PFSK-1 (cell line): ENCODE results near the gene VTCN1. TPM values are rescaled to one million over a fixed set of nuclear protein-coding genes. Genes with fewer than 3 reads are reported as not detected.

Source experiments
- FOXP2 ChIP-seq: optimal IDR thresholded peaks from 2 replicates; pipeline ENCODE3; 2011; ENCODE audit warnings: borderline replicate concordance, control low read depth, inconsistent platforms; ENCODE audit not compliant: insufficient read depth; ENCODE audit errors: extremely low read length, extremely low read depth
- POLR2AphosphoS5 ChIP-seq: IDR thresholded peaks from 2 replicates; pipeline ENCODE4 v1.6.1; 2012; ENCODE audit warnings: low read depth, mild to moderate bottlenecking, control low read depth, low read length, moderate library complexity
- SIN3A ChIP-seq: IDR thresholded peaks from 2 replicates; pipeline ENCODE4 v1.6.1; 2012; ENCODE audit warnings: mild to moderate bottlenecking, low read length, moderate library complexity, borderline replicate concordance; ENCODE audit not compliant: insufficient read depth
- TAF1 ChIP-seq: IDR thresholded peaks from 2 replicates; pipeline ENCODE4 v1.6.1; 2012; ENCODE audit warnings: low read length, control low read depth, borderline replicate concordance; ENCODE audit not compliant: insufficient read depth
- polyA plus RNA-seq: library from polyadenylated mRNA; unstranded; fragments of >200 nt; gene quantifications from one replicate; pipeline ENCODE4 v1.2.1, GENCODE V29; 2012; ENCODE audit warnings: low read depth, missing spikeins; ENCODE audit not compliant: insufficient read length
- TF ChIP-seq, protein P1 (sequence below), 2 experiments: IDR thresholded peaks; 2 replicates each; pipeline versions ENCODE4 v1.6.1 to v1.8.0; 2011 to 2012; ENCODE audit warnings: low read depth in 2 of 2, low read length in 2 of 2, control low read depth in 1 of 2, inconsistent platforms in 1 of 2, mild to moderate bottlenecking in 1 of 2, moderate library complexity in 1 of 2; ENCODE audit not compliant: insufficient read depth in 1 of 2

Gene VTCN1, protein sequence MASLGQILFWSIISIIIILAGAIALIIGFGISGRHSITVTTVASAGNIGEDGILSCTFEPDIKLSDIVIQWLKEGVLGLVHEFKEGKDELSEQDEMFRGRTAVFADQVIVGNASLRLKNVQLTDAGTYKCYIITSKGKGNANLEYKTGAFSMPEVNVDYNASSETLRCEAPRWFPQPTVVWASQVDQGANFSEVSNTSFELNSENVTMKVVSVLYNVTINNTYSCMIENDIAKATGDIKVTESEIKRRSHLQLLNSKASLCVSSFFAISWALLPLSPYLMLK
- polyA plus RNA-seq: not detected

DNA sequence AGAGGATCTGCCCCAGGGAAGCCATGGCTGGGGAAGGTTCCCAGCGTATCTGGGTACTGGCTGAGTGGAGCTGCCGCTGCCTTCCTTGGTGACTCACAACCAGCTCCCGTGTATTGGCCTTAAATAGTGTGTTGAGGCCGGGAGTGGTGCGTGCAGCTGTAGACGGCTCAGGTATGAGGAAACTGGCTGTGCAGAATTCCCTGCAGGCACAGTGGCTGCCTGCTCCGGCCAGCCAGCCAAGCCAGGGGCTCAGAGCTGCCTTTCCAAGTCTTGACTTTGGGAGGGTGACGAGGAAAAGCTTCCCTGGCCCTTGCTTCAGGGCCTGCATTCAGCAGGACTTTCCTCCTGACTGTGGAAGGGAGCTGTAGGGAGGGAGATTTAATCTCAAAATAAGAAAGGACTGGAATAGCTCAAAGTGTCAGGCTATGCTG lies at the start of gene VTCN1:
VTCN1 (minus strand) TSS at position 97 of the 431 bp plus-strand sequence; CDS start at position 25, 72 bp downstream.
- TF ChIP-seq POLR2AphosphoS5: no peak
- TF ChIP-seq SIN3A: no peak
- no peak for TF ChIP-seq FOXP2
- TF ChIP-seq, protein P1, sequence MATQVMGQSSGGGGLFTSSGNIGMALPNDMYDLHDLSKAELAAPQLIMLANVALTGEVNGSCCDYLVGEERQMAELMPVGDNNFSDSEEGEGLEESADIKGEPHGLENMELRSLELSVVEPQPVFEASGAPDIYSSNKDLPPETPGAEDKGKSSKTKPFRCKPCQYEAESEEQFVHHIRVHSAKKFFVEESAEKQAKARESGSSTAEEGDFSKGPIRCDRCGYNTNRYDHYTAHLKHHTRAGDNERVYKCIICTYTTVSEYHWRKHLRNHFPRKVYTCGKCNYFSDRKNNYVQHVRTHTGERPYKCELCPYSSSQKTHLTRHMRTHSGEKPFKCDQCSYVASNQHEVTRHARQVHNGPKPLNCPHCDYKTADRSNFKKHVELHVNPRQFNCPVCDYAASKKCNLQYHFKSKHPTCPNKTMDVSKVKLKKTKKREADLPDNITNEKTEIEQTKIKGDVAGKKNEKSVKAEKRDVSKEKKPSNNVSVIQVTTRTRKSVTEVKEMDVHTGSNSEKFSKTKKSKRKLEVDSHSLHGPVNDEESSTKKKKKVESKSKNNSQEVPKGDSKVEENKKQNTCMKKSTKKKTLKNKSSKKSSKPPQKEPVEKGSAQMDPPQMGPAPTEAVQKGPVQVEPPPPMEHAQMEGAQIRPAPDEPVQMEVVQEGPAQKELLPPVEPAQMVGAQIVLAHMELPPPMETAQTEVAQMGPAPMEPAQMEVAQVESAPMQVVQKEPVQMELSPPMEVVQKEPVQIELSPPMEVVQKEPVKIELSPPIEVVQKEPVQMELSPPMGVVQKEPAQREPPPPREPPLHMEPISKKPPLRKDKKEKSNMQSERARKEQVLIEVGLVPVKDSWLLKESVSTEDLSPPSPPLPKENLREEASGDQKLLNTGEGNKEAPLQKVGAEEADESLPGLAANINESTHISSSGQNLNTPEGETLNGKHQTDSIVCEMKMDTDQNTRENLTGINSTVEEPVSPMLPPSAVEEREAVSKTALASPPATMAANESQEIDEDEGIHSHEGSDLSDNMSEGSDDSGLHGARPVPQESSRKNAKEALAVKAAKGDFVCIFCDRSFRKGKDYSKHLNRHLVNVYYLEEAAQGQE (IDR thresholded peaks at IDR 0.05; ENCODE audit: insufficient read depth in 1 of 2, low read depth in 2 of 2, low read length in 2 of 2): no peak
- no peak for TF ChIP-seq TAF1

DNA sequence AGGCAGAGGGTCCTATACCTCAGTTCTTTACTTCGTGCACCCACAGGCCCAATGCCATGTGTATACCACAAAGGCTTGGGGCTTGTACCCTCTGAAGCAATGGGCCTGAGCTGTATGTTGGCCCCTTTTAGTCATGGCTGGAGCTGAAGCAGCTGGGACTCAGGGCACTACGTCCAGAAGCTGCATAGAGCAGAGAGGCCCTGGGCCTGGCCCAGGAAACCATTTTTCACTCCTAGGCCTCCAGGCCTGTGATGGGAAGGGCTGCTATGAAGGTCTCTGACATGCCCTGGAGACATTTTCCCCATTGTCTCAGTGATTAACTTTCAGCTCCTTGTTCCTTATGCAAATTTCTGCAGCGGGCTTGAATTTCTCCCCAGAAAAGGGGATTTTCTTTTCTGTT lies 48.1 kb upstream of the VTCN1 start:
- TF ChIP-seq FOXP2: no peak
- no peak for TF ChIP-seq SIN3A
- no peak for TF ChIP-seq TAF1
- no peak for TF ChIP-seq POLR2AphosphoS5
- TF ChIP-seq, protein P1 (IDR thresholded peaks at IDR 0.05; ENCODE audit: insufficient read depth in 1 of 2, low read depth in 2 of 2, low read length in 2 of 2): no peak

GRCh38 chr1:117257291-117257690 lies 46.6 kb upstream of the VTCN1 start:
- TF ChIP-seq FOXP2 (no peak), SIN3A (no peak), POLR2AphosphoS5 (no peak), TAF1 (no peak)
- TF ChIP-seq, protein P1 (IDR thresholded peaks at IDR 0.05; ENCODE audit: insufficient read depth in 1 of 2, low read depth in 2 of 2, low read length in 2 of 2): no peak

DNA sequence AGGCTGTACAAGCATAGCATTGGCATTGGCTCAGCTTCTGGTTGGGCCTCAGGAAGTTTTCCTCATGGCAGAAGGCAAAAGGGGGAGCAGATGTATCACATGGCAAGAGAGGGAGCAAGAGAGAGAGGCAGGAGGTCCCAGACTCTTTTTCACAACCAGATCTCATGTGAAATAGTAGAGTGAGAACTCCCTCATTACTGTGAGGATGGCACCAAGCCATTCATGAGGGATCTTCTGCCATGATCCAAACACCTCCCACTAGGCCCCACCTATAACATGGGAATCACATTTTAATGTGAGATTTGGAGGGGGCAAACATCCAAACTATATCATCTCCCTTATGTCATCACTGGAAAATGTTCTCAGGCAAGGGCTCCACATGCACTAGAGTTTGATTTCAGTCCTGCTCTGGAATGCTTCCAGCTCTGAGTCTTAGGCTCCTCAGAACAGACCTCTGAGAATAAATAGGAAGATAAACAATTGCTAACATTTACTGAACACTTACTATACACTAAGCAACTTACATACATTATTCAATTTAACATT lies 39.4 kb upstream of the VTCN1 start:
- TF ChIP-seq POLR2AphosphoS5 (no peak), FOXP2 (no peak), TAF1 (no peak), SIN3A (no peak)
- TF ChIP-seq, protein P1 (IDR thresholded peaks at IDR 0.05; ENCODE audit: insufficient read depth in 1 of 2, low read depth in 2 of 2, low read length in 2 of 2): no peak
